Hematopoietic multipotent progenitor cell treated with erythropoietin and hydrocortisone succinate and interleukin-3 and kit ligand, for 8 days (in vitro differentiated cells): Measurements from ENCODE around the gene NPTX1.
"Not testable (repeated sequence)": the region's sequence is repeated elsewhere in the genome, so short reads cannot be mapped to it uniquely, and the experiment has no call there.

Source experiments
- DNase-seq: peaks from one replicate; pipeline ENCODE4 v3.0.0-alpha.2; 2015

Gene NPTX1, protein sequence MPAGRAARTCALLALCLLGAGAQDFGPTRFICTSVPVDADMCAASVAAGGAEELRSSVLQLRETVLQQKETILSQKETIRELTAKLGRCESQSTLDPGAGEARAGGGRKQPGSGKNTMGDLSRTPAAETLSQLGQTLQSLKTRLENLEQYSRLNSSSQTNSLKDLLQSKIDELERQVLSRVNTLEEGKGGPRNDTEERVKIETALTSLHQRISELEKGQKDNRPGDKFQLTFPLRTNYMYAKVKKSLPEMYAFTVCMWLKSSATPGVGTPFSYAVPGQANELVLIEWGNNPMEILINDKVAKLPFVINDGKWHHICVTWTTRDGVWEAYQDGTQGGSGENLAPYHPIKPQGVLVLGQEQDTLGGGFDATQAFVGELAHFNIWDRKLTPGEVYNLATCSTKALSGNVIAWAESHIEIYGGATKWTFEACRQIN

DNA sequence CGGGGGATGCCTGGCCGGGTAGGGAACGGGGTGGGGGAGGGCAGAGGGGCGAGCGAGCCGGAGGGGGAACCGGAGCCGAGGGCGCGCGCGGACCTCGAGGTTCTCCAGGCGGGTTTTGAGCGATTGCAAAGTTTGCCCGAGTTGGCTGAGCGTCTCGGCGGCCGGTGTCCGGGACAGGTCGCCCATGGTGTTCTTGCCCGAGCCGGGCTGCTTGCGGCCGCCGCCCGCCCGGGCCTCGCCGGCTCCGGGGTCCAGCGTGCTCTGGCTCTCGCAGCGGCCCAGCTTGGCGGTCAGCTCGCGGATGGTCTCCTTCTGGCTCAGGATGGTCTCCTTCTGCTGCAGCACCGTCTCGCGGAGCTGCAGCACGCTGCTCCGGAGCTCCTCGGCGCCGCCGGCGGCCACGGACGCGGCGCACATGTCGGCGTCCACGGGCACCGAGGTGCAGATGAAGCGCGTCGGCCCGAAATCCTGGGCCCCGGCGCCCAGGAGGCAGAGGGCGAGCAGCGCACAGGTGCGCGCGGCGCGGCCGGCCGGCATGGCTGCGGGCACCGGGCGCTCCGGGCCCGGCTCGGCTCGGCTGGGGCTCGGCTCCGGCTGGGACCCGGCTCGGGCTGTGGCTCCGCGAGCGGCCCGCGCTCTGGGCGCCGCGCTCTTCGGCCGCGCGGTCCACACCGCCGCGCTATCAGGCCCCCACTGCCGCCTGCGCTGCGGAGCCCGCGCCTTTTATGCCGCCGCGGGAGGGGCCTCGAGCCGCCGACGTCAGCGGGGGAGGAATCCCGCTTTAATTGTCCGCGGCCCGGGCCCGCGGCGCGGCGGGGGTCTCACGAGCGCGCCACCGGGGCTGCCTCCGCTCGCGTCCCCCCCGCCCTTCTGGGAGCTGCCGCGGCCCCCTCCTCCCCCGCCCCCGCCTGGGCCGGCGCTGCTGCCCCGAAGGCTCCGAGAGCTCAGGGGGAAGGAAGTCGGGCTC lies at the start of gene NPTX1:
TSS of gene NPTX1 (minus strand) at position 698 of the 967 bp plus-strand sequence. CDS start at position 537, 161 bp downstream.
- DNase-seq, result no peak

GRCh38 chr17:80523956-80524712 lies 47.7 kb upstream of the NPTX1 start:
- no peak for DNase-seq

- DNase-seq, result no peak
Observed at GRCh38 chr17:80523054-80523744, 46.8 kb upstream of the NPTX1 start.

- no peak for DNase-seq
Observed at GRCh38 chr17:80520810-80521455, 44.5 kb upstream of the NPTX1 start.

DNA sequence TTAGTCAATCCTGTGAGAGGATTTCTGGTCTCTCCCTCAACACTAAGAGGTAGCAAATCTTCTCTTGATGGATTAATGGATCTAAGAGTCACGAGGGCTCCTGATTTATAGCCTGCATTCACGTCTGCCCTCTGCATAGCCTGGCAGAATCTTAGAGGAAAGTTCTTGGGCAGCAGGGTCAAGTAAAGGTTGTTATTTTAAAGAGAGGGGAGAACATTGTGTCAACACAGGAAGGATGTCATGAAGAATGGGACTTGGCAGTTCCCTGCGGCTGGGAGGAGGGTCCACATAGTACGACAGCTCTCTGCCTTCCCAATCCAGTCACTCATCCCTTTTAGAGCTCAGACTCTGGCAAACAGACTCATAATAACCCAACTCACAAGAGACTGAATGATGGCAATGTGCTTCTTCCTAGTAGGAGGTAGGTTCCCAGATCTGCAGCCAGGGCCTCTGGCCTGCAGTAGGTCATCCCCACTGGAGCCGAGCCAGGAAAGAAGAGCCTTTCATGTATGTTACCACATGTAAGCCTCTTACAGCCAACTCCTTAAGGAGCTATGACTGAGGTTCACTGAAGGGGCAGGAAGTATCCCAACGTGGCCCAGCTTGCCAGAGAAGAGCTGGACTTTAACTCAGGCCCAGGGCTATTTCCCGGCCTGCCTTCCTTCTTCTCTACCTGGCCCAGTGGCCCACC lies 42.8 kb upstream of the NPTX1 start:
- no peak for DNase-seq

DNA sequence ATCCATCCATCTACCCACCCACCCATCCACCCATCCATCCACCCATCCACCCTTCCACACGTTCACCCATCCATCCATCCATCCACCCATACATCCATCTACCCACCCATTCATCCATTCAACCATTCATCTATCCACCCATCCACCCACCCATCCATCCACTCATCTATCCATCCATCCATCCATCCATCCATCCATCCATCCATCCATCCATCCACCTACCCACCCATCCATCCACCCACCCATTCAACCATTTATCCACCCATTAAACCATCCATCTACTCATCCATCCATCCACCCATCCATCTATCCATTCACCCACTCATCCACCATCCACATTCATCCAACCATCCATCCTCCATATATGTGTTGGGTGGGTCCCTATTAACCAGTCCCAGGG lies 42.0 kb upstream of the NPTX1 start:
- DNase-seq, result no peak

GRCh38 chr17:80517641-80518040 lies 41.2 kb upstream of the NPTX1 start:
- no peak for DNase-seq

DNA sequence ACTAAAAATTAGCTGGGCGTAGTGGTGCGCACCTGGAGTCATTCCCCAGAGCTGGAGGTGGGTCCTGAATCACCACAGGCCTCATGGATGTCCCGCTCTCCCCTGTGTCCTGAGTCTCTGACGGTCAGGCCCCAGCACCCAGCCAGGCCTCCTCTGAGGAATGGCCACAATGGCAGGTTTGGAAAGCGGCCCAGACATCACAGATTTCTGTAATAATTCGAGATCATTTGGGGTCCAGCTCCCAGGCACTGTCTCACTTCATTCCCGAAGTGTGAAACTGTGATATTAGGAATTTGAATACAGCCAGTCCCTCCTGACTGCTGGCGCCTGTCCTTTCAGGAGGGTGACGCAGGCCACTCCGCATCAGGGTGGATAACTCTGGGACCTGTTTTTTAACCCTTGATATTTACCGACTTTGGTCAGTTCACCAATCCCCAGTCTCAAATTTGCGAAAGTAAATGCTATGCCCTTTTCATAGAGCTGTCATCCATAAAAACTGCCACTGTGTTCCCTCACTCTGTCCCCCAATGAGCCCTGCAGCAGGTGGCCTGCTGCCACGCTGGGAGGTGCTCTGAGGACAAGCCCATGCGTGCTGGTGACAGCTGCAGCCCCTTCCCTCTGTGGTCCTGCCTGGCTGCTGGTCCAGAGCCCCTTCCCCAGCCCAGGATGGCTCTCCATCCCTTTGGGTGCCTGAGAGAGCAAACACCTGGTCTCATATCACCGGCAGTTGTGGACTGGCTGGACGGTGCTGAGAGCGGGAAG lies 39.9 kb upstream of the NPTX1 start:
- no peak for DNase-seq

DNA sequence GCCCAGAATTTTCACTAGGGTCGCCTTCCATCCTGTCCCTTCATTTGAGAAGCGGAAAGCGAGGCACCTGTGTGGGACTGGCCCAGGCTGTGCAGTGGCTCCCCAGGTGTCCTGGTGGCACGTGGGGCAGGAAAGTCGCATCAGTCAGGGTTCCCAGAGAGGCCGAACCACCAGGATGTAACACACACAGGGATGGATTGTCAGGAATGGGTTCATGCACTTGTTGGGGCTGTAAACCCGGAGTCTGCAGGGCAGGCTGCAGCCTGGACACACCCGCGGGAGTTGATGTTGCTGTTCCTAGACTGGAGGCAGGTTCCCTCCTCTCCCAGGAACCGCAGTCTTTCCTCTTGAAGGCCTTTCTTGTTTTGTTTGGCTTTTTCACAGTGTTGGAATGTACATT lies 37.5 kb upstream of the NPTX1 start:
- no peak for DNase-seq

GRCh38 chr17:80513201-80513600 lies 36.8 kb upstream of the NPTX1 start:
- no peak for DNase-seq

DNA sequence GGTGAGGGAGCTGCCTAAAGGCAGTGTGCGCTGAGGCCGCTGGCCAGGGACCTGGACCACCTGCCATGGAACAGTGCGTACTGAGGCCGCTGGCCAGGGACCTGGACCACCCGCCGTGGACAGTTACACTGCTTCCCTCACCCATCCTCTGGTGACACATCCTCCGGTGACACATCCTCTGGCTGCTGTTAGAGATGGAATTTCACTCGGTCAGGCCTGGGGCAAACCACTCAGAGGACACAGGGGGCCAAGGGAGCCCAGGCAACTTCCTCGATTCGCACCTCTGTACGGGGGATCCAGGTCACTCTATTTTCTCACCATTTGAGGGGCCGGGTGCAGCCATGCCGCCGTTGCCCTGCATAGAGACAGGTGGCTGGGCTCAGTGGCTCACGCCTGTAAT lies 35.8 kb upstream of the NPTX1 start:
- no peak for DNase-seq

DNA sequence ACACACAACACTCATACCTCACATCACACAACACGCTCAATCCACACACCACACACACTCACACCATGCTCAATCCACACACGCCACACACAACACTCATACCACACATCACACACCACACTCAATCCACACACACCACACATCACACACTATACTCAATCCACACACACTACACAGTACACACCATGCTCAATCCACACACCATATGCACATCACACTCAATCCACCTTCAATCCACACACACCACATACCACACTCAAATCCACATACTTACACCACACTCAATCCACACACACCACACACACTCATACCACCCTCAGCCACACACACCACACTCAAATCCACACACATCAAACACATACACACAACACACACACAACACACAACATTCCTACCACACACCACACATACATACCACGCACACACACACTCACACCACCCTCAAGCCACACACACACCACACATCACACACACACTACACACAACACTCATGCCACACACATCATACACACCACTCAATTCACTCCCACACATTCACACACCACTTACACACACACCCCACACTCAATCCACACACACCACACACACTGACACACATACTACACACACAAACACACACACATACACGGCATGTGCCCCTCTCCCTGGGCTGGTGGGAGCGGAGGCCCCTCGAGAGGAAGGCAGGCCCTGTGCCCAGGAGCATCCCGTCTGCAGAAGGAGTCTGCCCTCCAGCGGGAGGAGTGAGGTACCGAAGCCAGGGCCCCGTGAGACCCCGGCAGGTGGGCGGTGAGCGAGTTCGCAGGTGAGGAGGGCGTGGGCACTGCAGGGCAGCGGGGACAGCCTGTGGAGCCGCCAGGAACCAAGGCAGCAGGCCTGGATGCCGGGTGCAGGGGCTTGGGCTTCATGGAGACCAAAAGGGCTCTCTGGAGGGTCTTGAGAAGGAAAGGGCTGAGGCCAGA lies 35.1 kb upstream of the NPTX1 start:
- DNase-seq, result no peak

- DNase-seq, result no peak
Observed at GRCh38 chr17:80510772-80511171, 34.4 kb upstream of the NPTX1 start.

DNA sequence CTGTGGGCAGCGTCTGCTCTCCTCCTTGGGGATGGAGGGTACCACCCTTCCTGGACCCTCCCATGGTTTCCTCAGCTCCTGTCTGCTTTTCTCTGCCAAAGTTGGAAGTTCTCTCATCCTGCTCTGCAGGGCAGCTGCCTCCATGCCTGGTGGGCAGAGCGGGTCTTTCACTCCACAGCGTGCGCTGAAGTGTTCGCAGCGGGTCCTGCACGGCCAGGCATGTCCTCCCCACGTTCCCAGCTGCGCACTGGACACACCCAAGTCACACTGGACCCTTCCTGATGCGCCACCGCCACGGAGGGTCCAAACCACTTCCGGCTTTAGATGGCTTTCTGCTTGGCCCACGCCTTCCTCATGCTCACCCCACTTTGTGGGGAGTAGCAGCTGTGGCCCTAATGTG lies 33.7 kb upstream of the NPTX1 start:
- DNase-seq, result no peak

GRCh38 chr17:80509311-80509710 lies 32.9 kb upstream of the NPTX1 start:
- no peak for DNase-seq

DNA sequence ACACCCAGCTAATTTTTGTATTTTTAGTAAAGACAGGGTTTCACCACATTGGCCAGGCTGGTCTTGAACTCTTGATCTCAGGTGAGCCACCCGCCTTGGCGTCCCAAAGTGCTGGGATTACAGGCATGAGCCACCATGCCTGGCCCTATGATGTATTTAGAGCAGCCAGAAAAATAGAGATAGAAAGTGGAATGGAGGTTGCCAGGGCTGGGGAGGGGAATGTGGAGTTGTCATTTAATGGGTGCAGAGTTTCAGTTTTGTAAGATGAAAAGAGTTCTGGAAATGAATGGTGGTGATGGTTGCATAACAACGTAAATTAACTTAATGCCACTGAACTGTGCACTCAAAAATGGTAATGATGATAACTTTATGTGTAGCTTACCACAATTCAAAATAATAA lies 31.6 kb upstream of the NPTX1 start:
- no peak for DNase-seq

- DNase-seq, result not testable (repeated sequence)
Observed at GRCh38 chr17:80507177-80507576, 30.8 kb upstream of the NPTX1 start.

- DNase-seq, result no peak
Observed at GRCh38 chr17:80504686-80505413, 28.4 kb upstream of the NPTX1 start.
